PC-9 (cell line): ENCODE measurements around the gene EDC3. TPM values are rescaled to one million over a fixed set of nuclear protein-coding genes. Genes with fewer than 3 reads are reported as not detected.

Experiments used
- BruUV-seq: library from RNA; stranded (reverse); fragments of 400-500 nt; replicated peaks from 2 replicates; lab custom pipeline; 2021; lab: Mats Ljungman, UMichigan
- CTCF ChIA-PET: fragments of 300-600 bp; sonication (Branson Sonifier 250); formaldehyde crosslinking; loops from one replicate; lab custom pipeline; 2022; ENCODE audit warnings: antibody characterized with exemption; lab: Charles Lee
- POLR2A ChIA-PET: fragments of 300-600 bp; sonication (Branson Sonifier 250); formaldehyde crosslinking; loops from one replicate; lab custom pipeline; 2022; ENCODE audit warnings: antibody characterized with exemption; ENCODE audit not compliant: unreplicated experiment; lab: Charles Lee
- DNase-seq, 2 experiments: peaks; one replicate each; pipeline versions ENCODE4 v3.0.0 to v3.0.0-alpha.2; 2015 to 2022; ENCODE audit warnings: mixed read lengths in 1 of 2
- H2AFZ ChIP-seq: fragments of 200-600 bp; sonication (generic); 2 replicates; pipeline ENCODE4 v1.8.1; 2017; ENCODE audit warnings: antibody characterized with exemption
- H3F3A ChIP-seq: fragments of 200-600 bp; sonication (generic); 2 replicates; pipeline ENCODE4 v1.8.1; 2017; ENCODE audit warnings: antibody characterized with exemption, mild to moderate bottlenecking, low read depth; ENCODE audit not compliant: insufficient read depth
- H3K27ac ChIP-seq: fragments of 200-600 bp; sonication (generic); 2 replicates; pipeline ENCODE4 v1.6.1; 2016; ENCODE audit warnings: mixed run types
- H3K27me3 ChIP-seq: fragments of 200-600 bp; sonication (generic); 2 replicates; pipeline ENCODE4 v1.6.1; 2016; ENCODE audit warnings: low read depth, mixed run types; ENCODE audit not compliant: insufficient read depth
- H3K36me3 ChIP-seq: fragments of 200-600 bp; sonication (generic); 2 replicates; pipeline ENCODE4 v1.6.1; 2016; ENCODE audit warnings: low read depth, mixed run types
- H3K4me1 ChIP-seq: fragments of 200-600 bp; sonication (generic); replicated peaks from 2 replicates; pipeline ENCODE4 v1.6.1; 2016; ENCODE audit warnings: mixed run types; ENCODE audit not compliant: insufficient read depth
- H3K4me2 ChIP-seq: fragments of 200-600 bp; sonication (generic); 2 replicates; pipeline ENCODE4 v1.6.1; 2017; ENCODE audit warnings: mixed run types
- H3K4me3 ChIP-seq: fragments of 200-600 bp; sonication (generic); 2 replicates; pipeline ENCODE4 v1.6.1; 2016; ENCODE audit warnings: mixed run types
- H3K79me2 ChIP-seq: fragments of 200-600 bp; sonication (generic); 2 replicates; pipeline ENCODE4 v1.6.1; 2017; ENCODE audit warnings: low read depth, mixed run types
- H3K9me2 ChIP-seq: fragments of 200-600 bp; sonication (generic); 2 replicates; pipeline ENCODE4 v1.8.1; 2017; ENCODE audit warnings: mild to moderate bottlenecking; ENCODE audit not compliant: insufficient read depth
- H3K9me3 ChIP-seq: fragments of 200-600 bp; sonication (generic); 2 replicates; pipeline ENCODE4 v1.8.1; 2016; ENCODE audit warnings: low read depth; ENCODE audit not compliant: insufficient read depth
- H4K20me1 ChIP-seq: fragments of 200-600 bp; sonication (generic); 2 replicates; pipeline ENCODE4 v1.8.1; 2017; ENCODE audit not compliant: insufficient read depth
- CTCF ChIP-seq: fragments of 200-600 bp; sonication (generic); conservative IDR thresholded peaks from 2 replicates; pipeline ENCODE4 v1.6.1; 2017; ENCODE audit warnings: mixed run types, antibody characterized with exemption, mild to moderate bottlenecking, moderate library complexity
- EZH2 ChIP-seq: fragments of 200-600 bp; sonication (generic); IDR thresholded peaks from 2 replicates; pipeline ENCODE4 v1.8.0; 2017; ENCODE audit warnings: antibody characterized with exemption, low read depth
- intact Hi-C: fragments of 100-400 bp; cut with micrococcal nuclease; formaldehyde crosslinking; loops from one replicate; pipeline ENCODE4 v1.10.0; 2022; ENCODE audit not compliant: unreplicated experiment
- total RNA-seq: library from RNA; stranded (reverse); gene quantifications from 2 replicates; pipeline ENCODE4 v1.2.3, GENCODE V29; 2021

EDC3 gene
- total RNA-seq, 1 experiment from 2014 or later: 46.3 TPM

DNA sequence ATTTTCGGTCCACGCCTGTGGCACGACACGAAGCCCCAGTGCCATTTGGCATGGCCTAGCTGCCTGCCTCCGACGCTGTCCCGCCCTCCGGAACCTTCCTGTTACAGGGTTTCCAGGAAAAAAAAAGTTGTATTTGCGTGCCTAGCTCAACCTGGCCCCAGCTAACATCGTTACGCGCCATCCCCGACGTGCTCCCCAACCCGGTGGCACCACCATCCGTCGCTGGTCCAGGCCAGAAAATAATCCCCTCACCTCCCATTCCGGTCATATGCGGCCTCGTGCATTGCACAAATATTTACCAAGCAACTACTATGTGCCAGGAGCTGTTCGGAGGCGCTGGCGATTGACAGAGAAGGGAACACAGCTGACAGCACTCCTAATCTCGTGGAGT is 30.9 kb upstream of the EDC3 start:
- H3K9me3 ChIP-seq: no peaks in the 10 kb centered on the region
- no peaks in the 10 kb centered on the region for H3K27me3 ChIP-seq
- no TSS peak for BruUV-seq
- H3K4me2 ChIP-seq: peak overlapping the region; percentile 88
- TF ChIP-seq EZH2: no peak
- TF ChIP-seq CTCF: no peak
- intact Hi-C loops: no loop called here
- H3K79me2 ChIP-seq: no peaks in the 10 kb centered on the region
- no peaks in the 10 kb centered on the region for H3K36me3 ChIP-seq
- CTCF ChIA-PET: interaction anchor here (0.6 kb wide), 1 partner anchor 42 kb away, joined by 4 read pairs; no protein-coding TSS in a partner anchor
- peak overlapping the region; percentile 76; the same call in 1 of the 2 replicates for H3K4me3 ChIP-seq
- POLR2A ChIA-PET: no interaction called here
- no peaks in the 10 kb centered on the region for H3K9me2 ChIP-seq
- no peak overlapping the region for H3K27ac ChIP-seq
- no peaks in the 10 kb centered on the region for H4K20me1 ChIP-seq
- H3F3A ChIP-seq: peaks cover 4% of the 10 kb centered on the region; the same call in 1 of the 2 replicates
- H3K4me1 ChIP-seq: no peaks in the 10 kb centered on the region
- no peak for DNase-seq
- no peak overlapping the region for H2AFZ ChIP-seq

GRCh38 chr15:74725845-74726773 is 30.3 kb upstream of the EDC3 start:
- H3K9me2 ChIP-seq: no peaks in the 10 kb centered on the region
- H3K27ac ChIP-seq: no peak overlapping the region
- H3K4me1 ChIP-seq: no peaks in the 10 kb centered on the region
- peak in 1 of 2 experiments; percentile 31 for DNase-seq
- intact Hi-C loops: no loop called here
- no peaks in the 10 kb centered on the region for H3K36me3 ChIP-seq
- H3K79me2 ChIP-seq: no peaks in the 10 kb centered on the region
- BruUV-seq: no TSS peak
- no peaks in the 10 kb centered on the region for H4K20me1 ChIP-seq
- peak overlapping the region; percentile 76 for H3K4me3 ChIP-seq
- ChIA-PET CTCF (interaction anchor here (0.7 kb wide), 1 partner anchor 331 kb away, joined by 3 read pairs; no protein-coding TSS in a partner anchor), POLR2A (interaction anchor here (0.7 kb wide), 1 partner anchor 145 kb away, joined by 3 read pairs; no protein-coding TSS in a partner anchor)
- peak overlapping the region; percentile 98 for H2AFZ ChIP-seq
- peak overlapping the region; percentile 88 for H3K4me2 ChIP-seq
- H3F3A ChIP-seq: peaks cover 4% of the 10 kb centered on the region; the same call in 1 of the 2 replicates
- H3K27me3 ChIP-seq: no peaks in the 10 kb centered on the region
- TF ChIP-seq EZH2 (no peak), CTCF (no peak)
- no peaks in the 10 kb centered on the region for H3K9me3 ChIP-seq

DNA sequence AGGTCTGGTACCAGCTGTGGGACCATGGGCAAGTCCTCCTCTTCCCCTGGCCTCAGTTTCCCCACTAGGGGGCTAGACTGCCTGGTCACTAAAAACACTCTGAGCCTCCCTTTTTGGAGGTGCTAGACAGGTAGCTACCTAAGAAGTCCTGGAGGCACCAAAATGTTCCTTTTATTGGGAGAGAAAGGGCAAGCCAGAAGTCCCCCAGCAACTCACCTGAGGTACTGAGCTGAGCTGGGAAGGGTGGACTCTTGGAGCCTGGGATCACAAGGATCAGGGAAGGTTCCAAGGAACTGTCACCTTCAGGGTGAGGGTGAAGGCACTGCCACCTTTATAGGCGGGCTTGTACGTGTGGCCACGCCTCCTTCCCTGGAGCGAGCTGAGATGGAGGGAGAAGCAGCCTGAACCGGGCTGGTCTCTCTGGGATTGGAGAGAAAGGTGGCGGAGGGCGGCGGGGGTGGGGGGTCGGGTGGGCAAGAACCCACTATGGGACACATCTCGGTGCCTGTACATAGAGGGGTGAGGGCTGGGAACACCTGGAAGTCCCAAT is 29.5 kb upstream of the EDC3 start, which contains the start of gene CYP1A1:
TSS of gene CYP1A1 (minus strand) at position 304 of the 550 bp plus-strand sequence. CDS start 2,431 bp downstream, outside the sequence.
- Histone ChIP-seq H3K27me3 (no peaks in the 10 kb centered on the region), H3K79me2 (no peaks in the 10 kb centered on the region), H3K9me2 (no peaks in the 10 kb centered on the region), H3F3A (peaks cover 4% of the 10 kb centered on the region; the same call in 1 of the 2 replicates), H3K4me3 (peak within 1 kb of the TSS; percentile 76), H3K27ac (no peak within 1 kb of the TSS), H3K36me3 (no peaks in the 10 kb centered on the region), H3K4me1 (no peaks in the 10 kb centered on the region), H4K20me1 (no peaks in the 10 kb centered on the region), H3K4me2 (peak within 1 kb of the TSS; percentile 88), H3K9me3 (no peaks in the 10 kb centered on the region), H2AFZ (peak within 1 kb of the TSS; percentile 98)
- no peak for TF ChIP-seq CTCF
- BruUV-seq: no TSS peak
- DNase-seq: peak; percentile 42 to 44
- ChIA-PET POLR2A (interaction anchor here (0.7 kb wide), 1 partner anchor 145 kb away, joined by 3 read pairs; no protein-coding TSS in a partner anchor), CTCF (interaction anchor here (0.6 to 0.7 kb wide), 4 partner anchors 38 to 330 kb away, joined by 3 to 7 read pairs (median 4); no protein-coding TSS in a partner anchor)
- intact Hi-C loops: no loop called here
